Cortex of kidney (tissue), 1 donor: ENCODE results near the gene MT1X.
A peak's percentile ranks its signal among the peaks of the same experiment; 100 is the strongest.

Experiments used
- DNase-seq: peaks from one replicate; lab custom pipeline; 2025; lab: John Stamatoyannopoulos, UW

Gene MT1X

DNA sequence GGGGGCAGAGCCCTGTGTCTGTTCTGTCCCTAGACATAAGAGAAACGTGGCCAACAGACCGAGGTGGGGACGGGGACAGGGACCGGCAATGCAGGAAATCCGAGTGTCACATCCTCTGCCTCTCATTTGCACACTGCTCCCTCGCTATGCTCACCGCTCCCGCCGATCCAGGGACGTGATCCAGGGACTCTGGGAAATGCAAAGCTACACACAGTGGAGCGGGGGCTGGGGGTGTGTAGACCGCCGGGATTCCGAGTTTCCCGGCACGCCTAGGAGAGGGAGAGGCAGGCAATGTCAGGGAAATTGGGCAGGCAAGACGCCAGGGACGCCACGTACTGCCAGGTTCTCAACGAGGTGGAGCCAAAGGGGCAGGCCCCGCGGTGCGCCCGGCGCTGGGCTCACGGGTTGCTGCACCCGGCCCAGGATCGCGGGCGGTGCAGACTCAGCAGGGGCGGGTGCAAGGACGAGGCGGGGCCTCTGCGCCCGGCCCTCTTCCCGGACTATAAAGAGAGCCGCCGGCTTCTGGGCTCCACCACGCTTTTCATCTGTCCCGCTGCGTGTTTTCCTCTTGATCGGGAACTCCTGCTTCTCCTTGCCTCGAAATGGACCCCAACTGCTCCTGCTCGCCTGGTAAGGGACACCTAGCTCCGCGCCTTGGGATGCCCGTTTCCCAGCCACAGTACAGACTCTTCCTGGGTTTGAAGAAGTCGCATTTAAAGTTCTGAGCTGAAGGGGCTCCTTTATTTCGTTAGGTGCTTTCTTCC, at the start of gene MT1X:
Gene MT1X, plus strand, starts transcription at position 532 of the 764 bp plus-strand sequence. Its CDS starts 71 bp downstream, at position 603.
- DNase-seq = peak; percentile 49

DNA sequence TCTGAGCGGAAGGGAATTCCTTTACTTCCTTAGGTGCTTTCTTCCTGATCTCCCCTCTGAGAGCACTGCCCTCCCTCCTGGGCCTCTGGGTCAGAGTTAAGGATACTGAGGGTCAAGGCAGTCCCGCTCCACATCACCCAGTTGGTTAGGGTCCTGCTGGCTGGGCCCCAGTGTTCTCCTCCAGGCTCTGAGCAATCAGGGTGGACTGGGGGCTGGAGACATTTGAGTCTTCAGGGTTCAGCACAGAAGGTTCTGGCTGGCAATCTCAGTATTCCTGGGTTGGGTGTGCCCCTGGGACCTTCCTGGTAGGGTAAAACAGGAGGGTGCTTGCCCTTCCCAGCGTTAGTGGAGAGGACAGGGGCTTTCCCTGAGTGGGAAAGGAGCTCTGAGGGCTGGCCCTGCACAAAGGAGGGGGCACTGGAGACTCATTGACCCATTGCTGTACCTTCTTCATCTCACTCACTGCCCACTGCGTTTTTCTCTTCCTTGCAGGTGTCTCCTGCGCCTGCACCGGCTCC, 49.4 kb upstream of the MT1X start:
- DNase-seq = no peak

DNA sequence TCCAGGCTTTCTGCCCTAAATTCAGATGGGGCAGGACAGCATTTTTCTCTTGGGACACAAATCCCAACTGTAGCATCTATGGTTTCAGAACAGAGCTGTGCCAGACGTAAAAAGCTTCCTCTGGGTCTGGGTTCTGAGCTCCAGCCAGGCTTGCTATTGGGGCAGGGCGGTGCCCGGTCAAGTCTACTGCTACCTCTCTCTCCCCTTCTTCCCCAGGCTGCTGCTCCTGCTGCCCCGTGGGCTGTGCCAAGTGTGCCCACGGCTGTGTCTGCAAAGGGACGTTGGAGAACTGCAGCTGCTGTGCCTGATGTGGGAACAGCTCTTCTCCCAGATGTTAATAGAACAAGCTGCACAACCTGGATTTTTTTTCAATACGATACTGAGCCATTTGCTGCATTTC, 48.7 kb upstream of the MT1X start:
- DNase-seq = no peak

DNA sequence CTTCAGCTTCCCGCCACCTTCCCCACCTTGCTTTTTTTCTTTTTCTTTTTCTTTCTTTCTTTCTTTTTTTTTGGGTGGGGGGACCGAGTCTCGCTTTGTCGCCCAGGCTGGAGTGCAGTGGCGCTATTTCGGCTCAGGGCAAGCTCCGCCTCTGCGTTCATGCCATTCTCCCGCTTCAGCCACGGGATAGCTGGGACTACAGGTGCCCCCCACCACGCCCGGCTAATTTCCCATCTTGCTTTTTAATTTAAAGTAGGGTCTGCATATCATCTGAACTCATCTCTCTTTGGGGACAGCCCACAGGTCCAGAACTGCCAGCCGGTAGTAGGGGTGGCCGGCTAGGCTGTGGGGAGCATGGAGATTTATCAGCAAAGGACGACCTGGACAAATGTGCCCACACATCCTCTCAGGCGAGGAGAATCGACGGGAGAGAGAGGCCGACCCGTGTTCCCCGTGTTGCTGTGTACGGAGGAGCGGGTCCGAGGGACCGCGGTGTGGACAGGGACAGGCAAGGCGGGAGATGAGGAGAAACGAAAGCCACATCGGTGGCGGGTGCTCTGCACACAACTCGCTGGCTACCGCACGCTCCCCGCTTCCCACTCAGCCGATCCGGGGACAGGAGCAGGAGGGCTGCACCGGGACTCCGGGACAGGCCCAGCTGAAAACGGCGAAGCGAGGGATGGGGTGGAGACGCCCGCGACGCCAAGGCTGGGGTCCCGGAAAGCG, 47.4 kb upstream of the MT1X start:
- no peak for DNase-seq

DNA sequence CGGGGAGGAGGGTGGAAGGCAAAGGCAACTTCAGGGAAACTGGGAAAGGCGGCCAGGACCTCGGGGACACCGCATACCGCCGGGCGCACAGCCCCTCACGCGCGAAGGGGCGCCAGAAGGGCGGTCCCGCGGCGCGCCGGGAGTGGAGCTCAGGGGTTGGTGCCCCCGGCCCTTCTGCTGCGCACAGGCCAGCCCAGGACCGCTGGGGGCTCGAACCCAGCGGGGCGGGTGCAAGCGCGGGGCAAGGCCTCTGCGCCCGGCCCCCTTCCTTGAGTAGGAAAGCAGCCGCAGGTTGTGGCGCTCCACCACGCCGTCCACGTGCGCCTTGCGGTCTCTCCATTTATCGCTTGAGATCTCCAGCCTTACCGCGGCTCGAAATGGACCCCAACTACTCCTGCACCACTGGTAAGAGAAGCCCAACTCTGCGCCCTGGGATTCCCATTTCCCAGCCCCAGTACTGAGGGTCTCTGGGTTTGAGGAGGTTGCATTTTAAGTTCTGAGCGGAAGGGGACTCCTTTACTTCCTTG, 46.8 kb upstream of the MT1X start:
- DNase-seq = no peak

DNA sequence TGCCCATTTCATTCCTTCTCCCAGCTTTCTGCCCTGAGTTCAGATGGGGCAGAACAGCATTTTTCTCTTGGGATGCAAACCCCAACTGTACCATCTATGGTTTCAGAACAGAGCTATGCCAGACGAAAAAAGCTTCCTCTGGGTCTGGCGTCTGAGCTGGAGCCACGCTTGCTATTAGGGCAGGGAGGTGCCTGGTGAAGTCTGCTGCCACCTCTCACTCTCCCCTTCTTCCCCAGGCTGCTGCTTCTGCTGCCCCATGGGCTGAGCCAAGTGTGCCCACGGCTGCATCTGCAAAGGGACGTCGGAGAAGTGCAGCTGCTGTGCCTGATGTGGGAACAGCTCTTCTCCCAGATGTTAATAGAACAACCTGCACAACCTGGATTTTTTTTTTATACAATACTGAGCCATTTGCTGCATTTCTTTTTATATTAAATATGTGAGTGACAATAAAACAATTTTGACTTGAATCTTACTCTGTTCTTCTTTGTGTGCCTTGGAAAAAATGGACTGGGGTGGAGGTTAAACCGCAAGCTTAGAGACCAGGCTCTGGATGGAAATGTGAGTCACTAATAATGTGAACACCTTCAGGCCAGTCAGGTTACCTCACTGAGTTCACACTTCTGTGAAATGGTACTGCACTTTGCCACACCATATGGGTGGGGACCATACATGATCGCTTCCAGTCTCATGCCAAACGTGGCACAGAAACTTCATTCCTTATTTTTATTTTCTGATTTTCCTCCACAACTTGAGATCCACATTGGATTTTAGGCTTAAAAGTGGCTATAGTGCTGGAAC, 45.5 kb upstream of the MT1X start:
- DNase-seq = no peak

DNA sequence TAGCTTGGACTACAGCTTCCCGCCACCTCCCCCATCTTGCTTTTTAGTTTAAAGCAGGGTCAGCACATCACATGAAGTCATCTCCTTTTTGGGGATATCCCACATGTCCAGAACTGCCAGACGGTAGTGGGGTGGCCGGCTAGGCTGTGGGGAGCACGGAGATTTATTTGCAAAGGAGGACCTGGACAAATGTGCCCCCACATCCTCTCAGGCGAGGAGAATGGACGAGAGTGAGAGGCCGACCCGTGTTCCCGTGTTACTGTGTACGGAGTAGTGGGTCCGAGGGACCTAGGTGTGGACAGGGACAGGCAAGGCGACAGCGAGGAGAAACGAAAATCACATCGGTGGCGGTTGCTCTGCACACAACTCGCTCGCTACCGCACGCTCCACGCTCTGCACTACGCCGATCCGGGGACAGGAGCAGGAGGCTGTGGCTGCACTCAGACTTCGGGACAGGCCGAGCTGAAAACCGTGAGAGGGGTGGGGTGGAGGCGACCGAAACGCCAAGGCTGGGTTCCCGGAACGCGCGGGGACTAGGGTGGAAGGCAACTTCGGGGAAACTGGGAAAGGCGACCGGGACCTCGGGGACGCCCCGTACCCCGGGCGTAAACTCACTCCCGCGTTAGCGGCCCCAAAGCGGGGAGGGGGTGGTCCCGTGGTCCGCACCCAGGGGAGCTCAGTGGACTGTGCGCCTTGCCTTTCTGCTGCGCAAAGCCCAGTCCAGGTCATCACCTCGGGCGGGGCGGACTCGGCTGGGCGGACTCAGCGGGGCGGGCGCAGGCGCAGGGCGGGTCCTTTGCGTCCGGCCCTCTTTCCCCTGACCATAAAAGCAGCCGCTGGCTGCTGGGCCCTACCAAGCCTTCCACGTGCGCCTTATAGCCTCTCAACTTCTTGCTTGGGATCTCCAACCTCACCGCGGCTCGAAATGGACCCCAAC, 44.2 kb upstream of the MT1X start, which contains the start of gene MT1A:
Gene MT1A, plus strand, starts transcription at position 853 of the 937 bp plus-strand sequence. Its CDS starts 73 bp downstream, at position 926.
- no peak for DNase-seq

DNA sequence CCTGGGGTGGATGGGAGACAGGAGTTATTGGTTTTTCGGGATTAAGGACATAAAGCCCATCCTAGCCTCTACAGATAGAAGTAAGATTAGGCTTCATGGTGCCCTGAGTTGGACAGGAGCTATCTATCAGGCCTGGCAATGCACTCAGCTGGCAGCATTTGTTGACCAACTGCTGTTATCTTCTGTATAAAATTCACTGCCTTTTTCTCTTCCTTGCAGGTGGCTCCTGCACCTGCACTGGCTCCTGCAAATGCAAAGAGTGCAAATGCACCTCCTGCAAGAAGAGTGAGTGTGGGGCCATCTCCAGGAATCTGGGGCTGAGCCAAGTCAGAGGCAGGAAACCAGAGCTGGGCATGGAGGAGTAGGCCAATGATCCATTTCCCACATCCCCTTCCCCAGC, 43.2 kb upstream of the MT1X start:
- no peak for DNase-seq

DNA sequence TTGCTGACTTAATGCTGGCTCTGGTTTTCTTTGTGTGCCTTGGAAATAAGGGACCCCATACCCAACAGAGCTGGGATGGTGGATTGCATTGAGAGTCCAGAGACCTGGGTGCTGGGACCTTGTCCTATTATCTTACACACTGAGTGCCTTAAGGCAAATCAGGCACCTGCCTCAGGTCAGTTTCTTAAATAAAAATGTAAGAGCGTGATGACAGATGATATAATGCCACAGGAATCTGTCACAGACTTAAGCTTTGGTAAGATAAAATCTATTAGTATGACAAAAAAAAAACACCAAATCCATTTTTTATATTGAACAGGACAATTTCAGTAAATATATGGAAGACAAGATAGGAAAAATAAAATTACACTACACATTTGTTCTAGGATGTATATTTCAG, 42.2 kb upstream of the MT1X start:
- DNase-seq = no peak

DNA sequence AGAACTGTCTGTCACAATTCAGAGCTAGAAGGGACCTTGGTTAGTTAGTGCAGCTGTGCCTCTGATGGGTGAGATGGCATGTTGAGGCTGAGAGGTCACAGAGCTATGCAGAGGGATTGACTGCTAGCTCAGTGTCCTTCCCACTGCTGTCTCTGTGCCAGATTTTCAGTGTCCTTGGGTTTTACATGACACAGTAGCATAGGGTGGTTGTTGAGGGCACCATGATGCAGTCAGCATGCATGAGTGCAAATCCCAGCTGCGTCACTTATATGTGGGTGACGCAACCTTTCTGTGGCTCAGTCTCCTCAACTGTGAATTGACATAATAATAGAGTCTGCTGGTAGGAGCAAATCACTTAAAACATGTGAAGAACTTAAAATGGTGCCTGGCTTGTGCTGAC, 41.1 kb upstream of the MT1X start:
- DNase-seq = no peak

DNA sequence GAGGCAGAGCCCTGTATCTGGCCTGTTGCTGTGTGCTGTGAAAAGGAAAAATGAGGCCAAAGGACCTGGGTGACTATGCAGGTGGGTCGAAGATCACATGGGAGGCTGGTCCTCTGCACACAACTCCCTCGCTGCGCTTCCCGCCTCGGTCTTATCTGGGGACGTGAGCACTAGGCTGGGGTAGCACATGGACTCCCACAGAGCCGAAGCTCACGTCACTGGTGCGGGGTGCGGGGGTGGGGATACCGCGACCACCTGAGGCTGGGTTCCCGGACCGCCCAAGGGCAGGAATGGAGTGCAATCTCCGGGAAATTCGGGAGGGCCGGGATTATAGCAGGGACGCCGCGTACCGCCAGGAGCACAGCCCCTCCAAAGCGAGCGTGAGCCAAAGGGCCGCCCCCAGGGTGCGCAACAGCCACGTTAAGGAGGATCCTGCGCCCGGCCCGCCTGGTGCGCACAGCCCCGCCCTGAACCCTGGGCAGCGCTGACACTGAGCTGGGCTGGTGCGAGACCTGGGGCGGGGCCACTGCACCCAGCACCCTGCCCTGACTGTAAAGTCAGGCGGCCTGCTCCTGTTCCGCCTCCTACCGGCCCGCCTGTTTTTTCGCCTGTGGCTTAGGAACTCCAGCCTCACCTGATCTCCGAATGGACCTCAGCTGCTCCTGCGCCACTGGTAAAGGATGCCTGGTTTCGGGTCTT, 39.0 kb upstream of the MT1X start:
- DNase-seq = no peak

DNA sequence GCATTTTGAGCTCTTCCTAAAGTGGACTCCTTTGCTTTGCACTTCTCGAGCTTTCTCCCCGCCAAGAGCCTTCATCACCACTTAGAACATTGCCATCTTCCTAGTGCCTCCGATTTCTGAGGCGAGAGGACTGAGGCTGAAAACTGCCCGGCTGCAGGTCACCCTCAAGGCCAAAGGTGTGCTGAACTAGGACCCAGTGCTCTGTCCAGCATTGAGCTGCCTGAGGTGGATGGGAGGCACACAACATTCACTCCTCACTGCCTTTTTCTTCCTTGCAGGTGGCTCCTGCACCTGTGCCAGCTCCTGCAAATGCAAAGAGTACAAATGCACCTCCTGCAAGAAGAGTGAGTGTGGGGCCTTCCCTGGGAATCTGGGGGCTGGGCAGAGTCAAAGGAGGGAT, 38.4 kb upstream of the MT1X start:
- no peak for DNase-seq

DNA sequence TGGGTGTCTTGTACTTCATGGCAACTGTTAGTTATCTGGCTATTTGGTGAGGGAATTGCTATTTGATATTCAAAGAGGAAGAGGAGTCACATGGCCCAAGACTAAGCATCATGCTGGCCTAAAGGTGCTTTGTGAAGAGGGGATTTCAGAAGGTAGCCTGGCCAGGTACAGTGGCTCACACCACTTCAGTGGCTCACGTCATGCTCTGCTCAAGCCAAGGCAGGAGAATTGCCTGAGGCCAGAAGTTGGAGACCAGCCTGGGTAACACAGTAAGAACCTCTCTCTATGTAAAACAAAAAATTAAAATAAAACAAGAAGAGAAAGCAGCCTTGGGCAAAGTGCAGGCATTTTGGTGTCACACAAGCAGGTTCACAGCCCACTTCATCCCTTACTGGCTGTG, 37.0 kb upstream of the MT1X start:
- no peak for DNase-seq

DNA sequence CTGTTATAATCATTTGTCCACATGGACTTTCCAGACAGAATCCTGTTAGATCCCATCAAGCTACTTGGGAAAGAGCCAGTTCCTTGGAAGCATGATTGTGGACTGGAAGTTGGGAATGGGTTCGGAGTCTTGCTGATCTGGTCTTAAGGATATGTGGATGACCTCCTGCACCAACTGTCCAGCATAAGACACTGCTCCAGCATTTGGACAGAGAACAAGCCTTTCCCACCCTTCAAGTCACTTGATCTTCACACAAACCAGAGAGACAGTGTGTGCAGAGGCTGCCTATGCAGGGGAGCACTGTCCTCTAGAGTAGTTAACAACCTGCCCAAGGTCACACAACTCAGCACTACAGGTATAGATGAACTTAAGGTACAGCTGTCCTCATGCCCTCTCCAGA, 36.4 kb upstream of the MT1X start:
- DNase-seq = no peak

DNA sequence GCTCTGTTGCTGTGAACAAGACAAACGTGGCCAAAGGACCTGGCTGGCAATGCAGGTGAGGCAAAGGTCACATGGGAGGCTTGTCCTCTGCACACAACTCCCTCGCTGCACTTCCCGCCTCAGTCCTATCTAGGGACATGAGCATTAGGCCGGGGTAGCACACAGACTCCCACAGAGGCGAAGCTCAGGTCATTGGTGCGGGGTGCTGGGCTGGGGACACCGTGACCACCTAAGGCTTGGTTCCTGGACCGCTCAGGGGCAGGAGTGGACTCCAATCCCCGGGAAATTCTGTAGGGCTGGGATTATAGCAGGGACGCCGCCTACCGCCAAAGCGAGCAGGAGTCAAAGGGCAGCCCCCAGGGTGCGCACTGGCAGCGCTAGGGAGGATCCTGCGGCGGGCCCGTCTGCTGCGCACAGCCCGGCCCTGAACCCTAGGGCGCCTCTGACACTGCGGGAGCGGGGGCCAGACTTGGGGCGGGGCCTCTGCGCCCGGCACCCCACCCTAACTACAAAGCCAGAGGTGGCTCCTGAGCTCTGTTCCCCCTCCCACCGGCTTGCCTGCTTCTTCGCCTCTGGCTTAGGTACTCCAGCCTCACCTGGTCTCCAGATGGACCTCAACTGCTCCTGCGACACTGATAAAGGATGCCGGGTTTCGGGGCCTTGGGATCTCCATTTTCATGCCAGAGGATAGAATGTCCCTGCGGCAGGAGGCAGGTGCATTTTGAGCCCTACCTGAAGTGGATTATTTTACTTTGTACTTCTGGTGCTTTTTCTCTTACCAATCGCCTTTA, 34.4 kb upstream of the MT1X start:
- DNase-seq = no peak

DNA sequence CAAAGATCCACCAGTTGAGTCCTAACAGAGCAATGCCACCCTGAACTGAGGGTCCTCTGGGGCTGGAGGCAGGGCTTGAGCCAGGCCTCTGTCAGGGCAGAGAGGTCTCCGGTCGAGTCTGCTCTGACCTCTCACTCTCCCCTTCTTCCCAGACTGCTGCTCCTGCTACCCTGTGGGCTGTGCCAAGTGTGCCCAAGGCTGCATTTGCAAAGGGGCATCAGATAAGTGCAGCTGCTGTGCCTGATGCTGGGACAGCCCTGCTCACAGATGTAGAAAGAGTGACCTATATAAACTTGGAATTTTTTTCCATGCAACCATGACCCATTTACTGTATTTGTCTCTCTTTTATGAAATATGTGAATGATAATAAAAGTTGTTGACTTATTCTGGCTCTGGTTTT, 33.0 kb upstream of the MT1X start:
- no peak for DNase-seq

DNA sequence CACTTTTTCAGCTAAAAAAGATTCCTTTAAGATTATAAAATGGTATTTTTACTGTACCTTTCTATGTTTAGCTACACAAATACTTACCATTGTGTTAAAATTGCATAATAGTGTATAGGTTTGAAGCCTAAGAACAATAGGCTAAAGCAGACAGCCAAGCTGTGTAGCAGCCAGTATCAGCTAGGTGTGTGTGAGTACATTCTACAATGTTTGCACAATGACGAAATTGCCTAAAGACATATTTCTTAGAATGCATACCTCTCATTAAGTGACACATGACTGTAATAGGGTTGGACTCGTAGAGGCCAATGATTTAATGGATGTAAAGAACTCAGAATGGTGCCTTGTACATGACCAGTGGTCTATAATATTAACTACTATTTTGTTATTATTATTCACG, 32.5 kb upstream of the MT1X start:
- DNase-seq = no peak

DNA sequence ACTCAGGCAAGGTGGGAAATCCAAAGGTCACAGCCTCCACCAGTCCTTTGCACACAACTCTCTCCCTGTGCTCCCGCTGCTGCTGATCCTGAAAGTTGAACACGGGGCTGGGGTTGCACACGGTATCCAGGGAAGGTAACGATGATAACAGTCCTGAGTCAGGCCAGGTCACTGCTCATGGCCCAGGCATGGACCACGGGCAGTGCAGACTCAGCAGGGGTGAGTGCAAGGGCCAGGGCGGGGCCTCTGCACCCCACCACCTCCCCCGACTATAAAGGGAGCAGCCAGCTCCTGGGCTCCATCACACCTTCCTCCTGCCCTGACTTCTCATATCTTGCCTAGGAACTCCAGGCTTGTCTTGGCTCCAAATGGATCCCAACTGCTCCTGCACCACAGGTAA, 30.7 kb upstream of the MT1X start, which contains the start of gene MT1B:
Gene MT1B, plus strand, starts transcription at position 301 of the 400 bp plus-strand sequence. Its CDS starts 68 bp downstream, at position 369.
- no peak for DNase-seq

DNA sequence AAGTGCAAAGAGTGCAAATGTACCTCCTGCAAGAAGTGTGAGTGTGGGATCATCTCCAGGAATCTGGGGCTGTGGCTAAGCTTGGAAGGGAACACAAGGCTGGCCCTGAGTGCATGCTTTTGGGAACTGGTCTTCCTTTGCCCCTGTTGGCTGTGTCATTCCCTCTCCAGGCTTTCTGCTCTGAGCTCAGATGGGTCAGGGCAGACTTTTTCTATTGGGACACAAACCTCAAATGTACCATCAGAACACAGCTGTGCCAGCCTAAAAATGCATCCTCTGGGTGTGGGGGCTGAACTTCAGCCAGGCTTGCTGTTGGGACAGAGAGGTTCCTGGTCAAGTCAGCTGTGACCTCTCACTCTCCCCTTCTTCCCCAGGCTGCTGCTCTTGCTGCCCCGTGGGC, 29.7 kb upstream of the MT1X start:
- DNase-seq = no peak
